ENCODE data around the gene CEP55.
A peak's percentile ranks its signal among the peaks of the same experiment; 100 is the strongest.

GRCh38 chr10:93458821-93459257 lies 37.6 kb upstream of the CEP55 start:
- TF ChIP-seq CTCF (IDR thresholded peaks at IDR 0.05) = no peak
- no peak for TF ChIP-seq POLR2A (IDR thresholded peaks at IDR 0.05)
- TF ChIP-seq EP300 (IDR thresholded peaks at IDR 0.05) = peak in 2 of 4 donors; percentile 11 to 85
- peak; percentile 50 to 89 (median 75) for TF ChIP-seq POLR2AphosphoS5 (IDR thresholded peaks at IDR 0.05)

Data from sigmoid colon (tissue), 4 donors.